Right forelimb (tissue), 1 donor: ENCODE measurements around the gene CYP2E1.
"Not testable (repeated sequence)": the region's sequence is repeated elsewhere in the genome, so short reads cannot be mapped to it uniquely, and the experiment has no call there.

ENCODE experiments used
- DNase-seq: peaks from one replicate; pipeline ENCODE4 v3.0.0-alpha.2; 2018

CYP2E1 gene

DNA sequence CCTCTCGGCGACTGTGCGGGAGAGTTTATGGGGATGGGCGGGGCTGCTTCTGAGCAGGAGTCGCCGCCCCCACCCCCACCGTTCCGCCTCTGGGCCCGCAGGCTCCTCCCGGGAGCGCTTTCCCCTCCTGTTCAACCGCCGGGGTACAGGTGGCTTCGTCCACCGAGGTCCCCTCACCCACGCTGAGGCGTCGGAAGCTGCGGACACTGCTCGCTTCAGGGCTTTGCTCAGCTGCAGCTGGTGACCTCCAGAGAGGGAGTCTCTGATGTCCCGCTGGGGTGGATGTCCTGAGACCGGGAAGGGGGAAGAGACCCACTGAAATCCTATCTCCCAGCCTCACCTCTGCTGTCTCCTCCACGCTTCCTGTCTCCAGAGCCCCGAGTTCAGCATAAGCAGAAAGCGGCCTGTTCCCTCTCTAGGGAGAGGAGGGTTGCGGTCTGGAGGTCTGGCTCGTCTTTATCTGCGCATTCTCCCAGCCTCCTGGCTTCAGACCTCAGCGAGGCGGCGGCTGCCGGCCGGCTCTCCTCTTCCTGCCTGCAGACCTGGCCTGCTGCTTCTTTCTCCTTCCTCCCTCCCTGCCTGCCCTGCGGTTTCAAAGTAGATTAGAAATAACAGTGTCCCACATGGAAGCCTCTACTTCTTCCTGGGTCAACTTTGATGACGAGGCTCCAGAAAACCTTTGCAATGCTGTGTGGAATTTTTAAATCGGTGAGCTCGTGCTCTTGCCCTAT lies 1.8 kb downstream of the CYP2E1 start:
- DNase-seq = no peak

DNA sequence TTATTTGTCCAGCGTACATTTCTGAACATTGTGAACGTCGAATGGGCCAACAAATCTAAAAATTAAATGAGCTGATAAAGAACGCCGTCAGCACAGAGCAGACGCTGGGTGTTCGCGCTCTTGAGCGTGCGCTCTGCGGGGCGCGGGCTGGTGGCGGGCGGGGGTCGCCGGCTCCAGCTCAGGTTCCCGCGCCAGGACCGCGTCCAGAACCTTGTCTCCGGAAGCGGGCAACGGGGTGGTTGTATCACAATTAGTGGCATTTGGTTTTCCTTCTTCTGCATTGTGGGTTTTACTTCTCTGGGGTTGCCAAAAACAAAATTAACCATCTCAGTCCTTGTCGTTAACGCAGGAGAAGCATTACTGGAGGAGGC lies 2.4 kb downstream of the CYP2E1 start:
- DNase-seq = no peak

DNA sequence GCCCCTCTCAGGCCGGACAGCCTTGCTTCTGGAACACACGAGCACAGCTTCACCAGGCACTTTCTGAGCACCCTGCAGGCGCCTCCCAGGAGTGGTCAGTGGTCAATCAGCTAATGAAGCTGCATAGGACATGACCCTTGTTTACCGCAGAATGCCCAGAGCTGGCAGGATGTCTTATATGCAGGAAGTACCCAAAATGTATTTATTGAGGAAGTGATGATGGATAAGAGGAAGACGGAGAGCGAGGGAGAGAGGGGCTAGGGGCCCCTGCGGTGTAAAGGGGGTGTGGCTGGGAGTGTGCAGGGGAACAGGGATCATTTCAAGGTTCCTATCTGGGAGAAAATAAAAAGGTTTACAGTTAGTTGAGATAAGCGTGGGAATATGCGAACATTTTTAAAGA lies 3.3 kb downstream of the CYP2E1 start:
- DNase-seq = no peak

DNA sequence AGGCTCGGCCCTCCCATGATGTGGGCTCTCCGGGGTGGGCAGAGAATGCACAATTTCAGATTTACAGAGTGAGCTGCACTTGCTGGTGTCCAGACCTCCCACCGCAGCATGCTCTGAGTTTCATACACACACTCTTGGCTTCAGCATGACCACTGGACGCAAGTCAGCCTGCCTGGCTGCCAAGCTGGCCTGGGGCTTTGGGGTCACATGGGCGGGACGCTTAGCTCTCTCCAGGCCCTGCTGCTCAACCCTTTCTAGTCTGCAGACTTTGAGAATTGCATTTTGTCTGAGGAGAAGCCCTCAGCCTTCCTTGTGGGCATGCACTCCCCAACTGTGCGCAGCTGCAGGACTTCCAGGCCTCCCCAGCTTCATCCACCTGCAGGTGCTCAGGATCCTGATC lies 5.7 kb downstream of the CYP2E1 start:
- no peak for DNase-seq

DNA sequence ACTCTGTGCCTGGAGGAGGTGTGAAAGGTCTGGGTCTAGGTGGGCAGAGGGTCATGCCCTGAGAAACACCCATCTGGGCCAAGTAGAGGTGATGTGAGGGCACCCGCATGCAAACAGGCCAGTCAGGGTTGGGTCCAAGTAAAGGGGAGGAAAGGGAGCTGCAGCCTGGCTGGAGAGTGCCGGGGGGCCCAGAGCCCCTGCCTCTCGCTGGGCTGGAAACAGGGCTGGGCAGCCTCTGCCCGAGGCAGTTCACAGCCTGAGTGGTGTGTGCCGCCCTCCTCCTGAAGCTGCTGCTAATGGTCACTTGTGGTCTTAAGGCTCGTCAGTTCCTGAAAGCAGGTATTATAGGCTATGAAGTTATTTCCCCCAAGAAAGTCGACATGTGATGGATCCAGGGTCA lies 7.3 kb downstream of the CYP2E1 start:
- DNase-seq = no peak

GRCh38 chr10:133536198-133536597 lies 9.0 kb downstream of the CYP2E1 start:
- no peak for DNase-seq

DNA sequence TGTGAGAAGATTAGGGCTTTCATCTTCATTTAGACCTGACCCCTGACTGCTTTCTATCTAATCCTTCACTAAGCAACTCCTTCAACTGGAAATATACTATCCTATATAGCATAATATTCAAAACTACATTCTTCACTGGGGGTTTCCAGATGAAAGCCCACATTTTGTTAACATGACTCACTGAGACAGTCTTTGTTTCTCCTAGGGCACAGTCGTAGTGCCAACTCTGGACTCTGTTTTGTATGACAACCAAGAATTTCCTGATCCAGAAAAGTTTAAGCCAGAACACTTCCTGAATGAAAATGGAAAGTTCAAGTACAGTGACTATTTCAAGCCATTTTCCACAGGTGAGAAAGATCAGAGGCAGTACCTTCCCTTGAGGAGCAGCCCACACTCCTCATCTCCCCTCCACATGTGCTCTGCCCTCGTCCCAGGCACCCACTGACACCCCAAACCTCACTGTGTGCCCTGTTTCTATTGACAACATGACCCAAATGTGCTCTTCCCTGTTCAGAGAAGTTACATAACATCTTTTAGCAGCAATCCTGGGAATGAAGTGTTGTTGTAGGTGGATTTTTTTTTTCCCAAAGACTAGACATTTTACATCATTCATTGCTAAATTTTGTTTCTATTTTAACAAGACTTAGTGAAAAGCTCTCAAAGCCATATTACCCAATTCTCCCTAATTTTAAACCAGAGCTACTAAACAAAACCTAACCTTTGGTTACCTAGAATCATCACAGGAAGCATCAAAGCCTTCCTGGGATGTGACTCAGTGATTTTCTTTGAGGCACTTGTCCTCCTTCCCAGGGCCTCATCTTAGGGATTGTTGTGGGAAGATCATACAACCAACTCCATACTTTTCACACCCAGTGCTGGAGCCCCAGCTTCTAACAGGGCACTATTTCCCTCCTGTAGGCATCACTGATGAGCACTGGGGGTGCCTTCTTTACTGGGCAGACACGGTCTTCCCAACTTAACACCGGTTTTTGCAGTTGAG lies 10.7 kb downstream of the CYP2E1 start:
- DNase-seq = no peak

- DNase-seq = not testable (repeated sequence)
Measured at GRCh38 chr10:133541441-133541975, 14.3 kb downstream of the CYP2E1 start.

DNA sequence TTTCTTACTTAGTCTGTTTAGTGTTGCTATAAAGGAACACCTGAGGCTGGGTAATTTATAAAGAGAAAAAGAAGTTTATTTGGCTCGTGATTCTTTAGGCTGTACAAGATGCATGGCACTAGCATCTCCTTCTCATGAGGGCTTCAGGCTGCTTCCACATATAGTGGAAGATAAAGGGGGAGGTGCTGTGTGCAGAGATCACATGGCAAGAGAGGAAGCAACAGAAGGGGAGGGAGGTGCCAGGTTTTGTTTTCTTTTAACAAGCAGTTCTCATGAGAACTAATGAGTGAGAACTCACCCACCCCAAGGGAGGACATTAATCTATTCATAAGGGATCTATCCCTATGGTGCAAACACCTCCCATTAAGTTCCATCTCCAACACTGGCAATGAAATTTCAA lies 17.3 kb downstream of the CYP2E1 start:
- DNase-seq = no peak

- DNase-seq = no peak
Measured at GRCh38 chr10:133554600-133554999, 27.4 kb downstream of the CYP2E1 start.

DNA sequence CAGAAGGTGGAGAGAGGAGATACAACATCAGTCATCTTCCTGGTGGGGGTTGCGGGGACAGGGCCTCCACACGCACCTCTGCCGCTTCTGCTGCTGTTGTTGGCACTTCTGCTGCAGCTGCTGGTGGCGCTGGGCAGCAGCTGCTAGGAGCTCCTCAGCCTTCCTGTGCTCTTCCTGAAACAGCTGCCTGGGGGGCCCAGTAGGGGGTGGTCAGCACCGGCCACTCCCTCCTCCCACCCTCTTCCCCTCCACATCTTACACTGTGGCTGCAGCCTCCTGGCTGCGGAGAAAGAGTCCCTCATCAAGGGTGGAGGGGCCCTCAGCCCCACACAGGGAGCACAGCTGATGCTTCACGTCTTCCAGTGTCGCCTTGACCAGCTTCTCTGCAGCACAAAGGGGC lies 28.4 kb downstream of the CYP2E1 start:
- no peak for DNase-seq

- DNase-seq = no peak
Measured at GRCh38 chr10:133557381-133557780, 30.2 kb downstream of the CYP2E1 start.

DNA sequence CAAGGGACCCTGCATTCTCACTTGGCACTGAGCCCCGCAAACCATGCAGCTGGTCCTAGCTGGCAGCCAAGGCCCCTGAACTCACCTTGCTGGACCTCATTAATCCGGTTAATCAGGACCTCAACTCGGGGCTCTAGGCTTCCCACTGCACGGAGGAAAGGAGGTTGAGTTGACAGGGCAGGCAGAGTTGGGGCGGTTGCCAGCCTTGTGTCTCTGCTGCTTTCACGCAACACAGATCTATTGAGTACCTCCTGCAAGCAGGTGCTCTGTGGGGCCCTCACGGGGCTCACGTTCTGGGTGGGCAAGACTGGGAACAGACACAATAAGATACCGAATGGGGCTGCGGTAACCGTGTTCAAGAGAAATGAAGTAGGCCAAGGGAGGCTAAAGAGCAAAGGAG lies 32.1 kb downstream of the CYP2E1 start:
- DNase-seq = no peak

DNA sequence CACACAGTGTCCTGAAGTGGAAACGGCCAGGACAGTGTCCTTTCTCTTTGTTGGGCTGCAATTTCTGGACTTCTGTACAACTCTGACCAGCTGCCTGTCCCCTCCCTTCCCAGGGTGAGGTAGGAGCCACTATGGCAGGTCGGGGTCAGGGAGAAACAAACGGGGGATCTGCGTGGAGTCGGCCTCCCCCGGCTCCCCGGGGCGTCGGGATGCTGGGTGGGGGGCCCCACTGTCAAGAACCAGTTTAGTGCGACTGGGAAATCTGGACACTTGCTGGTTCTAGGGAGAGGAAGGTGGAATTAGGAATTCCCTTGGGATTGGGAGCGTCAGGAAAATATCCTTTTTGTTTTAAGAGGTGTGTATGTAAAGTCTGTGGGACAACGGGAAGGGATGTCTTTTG lies 37.7 kb downstream of the CYP2E1 start:
- DNase-seq = no peak

GRCh38 chr10:133565441-133566294 lies 38.5 kb downstream of the CYP2E1 start, which contains the start of gene SYCE1:
TSS of gene SYCE1 (minus strand) at chr10:133565583. CDS start at chr10:133565529, 54 bp downstream.
- no peak for DNase-seq

- DNase-seq = no peak
Measured at GRCh38 chr10:133567119-133567518, 40.0 kb downstream of the CYP2E1 start.

- no peak for DNase-seq
Measured at GRCh38 chr10:133567609-133568286, 40.6 kb downstream of the CYP2E1 start.

- no peak for DNase-seq
Measured at GRCh38 chr10:133568287-133568614, 41.1 kb downstream of the CYP2E1 start.

DNA sequence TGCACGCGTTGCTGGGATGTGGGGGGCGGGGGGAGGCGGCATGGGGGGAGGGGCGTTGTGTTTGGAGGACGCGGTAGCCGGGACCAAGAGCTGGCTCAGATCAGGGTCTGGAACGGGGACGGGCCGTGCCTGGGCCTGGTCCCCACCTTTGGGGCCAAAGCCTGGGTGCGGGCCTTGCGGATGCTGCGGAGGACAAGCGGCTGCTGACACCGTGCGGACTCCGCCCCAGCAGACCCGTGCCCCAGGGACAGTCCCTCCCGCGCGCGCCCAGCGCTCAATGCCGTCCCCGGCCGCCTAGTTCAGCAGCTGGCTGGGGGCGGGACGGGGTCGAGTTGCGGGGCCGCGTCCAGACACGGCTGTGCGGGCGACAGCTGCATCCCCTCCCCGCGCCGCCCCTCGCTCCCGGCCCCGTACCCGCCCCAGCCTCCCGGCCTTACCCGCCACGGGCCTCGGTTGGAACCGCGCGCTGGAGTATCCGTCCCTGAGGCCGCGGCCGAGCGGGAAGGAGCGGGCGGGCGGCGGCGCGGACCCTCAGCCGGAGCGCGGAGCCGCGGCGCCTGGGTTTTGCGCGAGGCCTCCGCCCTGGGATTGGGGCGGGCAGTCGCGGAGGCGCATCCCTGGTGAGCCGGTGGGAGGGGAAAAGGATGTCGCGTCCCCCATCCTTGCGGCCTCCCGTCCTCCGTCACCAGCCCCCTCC lies 41.8 kb downstream of the CYP2E1 start:
- DNase-seq = not testable (repeated sequence)

GRCh38 chr10:133569801-133570200 lies 42.6 kb downstream of the CYP2E1 start:
- DNase-seq = not testable (repeated sequence)

DNA sequence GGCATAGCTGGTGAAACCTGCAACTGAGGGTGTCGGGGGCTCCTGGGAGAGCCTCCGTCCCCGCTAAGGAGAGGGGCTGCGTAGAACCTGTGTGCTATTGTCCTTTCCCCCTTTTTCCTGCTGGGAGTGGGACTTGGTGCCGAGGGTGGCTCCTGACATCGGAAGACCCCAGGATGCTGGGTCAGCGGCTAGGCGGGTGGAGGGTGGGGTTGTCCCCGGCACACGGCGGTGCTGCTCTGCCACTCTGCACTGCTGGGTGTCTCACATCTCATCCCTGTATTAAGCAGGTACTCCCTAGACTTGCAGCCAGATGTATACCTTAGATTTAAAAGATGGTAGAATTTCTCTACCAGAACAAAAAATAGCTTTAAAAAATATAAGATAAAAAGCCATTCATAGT lies 44.9 kb downstream of the CYP2E1 start:
- not testable (repeated sequence) for DNase-seq

DNA sequence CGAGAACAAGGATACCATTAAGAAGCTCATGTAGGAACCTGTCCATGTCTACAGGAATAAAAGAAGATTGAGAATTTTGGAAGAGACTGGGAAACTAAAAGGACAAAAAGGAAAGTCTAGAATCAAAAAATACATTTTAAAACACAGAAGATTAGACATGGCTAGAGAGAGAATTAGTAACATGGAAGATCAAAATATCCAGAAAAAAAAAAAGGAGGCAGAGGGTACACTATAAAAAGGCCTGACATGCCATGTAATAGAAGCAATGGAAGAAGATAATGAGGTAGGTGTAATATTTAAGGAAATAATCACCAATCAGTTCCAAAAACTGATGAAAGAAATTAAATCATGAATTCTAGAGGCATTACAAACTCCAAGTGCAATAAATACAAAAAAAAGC lies 46.3 kb downstream of the CYP2E1 start:
- DNase-seq = not testable (repeated sequence)
